Panc1 (cell line): ENCODE measurements around the gene SENP1. TPM values are rescaled to one million over a fixed set of nuclear protein-coding genes. Genes with fewer than 3 reads are reported as not detected.

ENCODE experiments used
- ATAC-seq: fragments of 200-7000 bp; cut with Tn5 transposase; 2 replicates; pipeline ENCODE4 v1.9.1; 2020; ENCODE audit warnings: mild to moderate bottlenecking, moderate library complexity
- BruUV-seq: library from RNA; stranded (reverse); fragments of 400-500 nt; replicated peaks from 2 replicates; lab custom pipeline; 2021; lab: Mats Ljungman, UMichigan
- CTCF ChIA-PET: fragments of 300-600 bp; sonication (Branson Sonifier 250); formaldehyde crosslinking; loops from one replicate; lab custom pipeline; 2022; ENCODE audit warnings: antibody characterized with exemption; lab: Charles Lee
- POLR2A ChIA-PET: fragments of 300-600 bp; sonication (Branson Sonifier 250); formaldehyde crosslinking; loops from one replicate; lab custom pipeline; 2022; ENCODE audit warnings: antibody characterized with exemption; lab: Charles Lee
- DNase-seq: peaks from one replicate; pipeline ENCODE4 v3.0.0-alpha.2; 2010; ENCODE audit warnings: low read depth, low spot score
- H3K27ac ChIP-seq: 2 replicates; pipeline ENCODE4 v1.5.1; 2011; ENCODE audit warnings: mild to moderate bottlenecking, low read length, inconsistent platforms
- H3K27me3 ChIP-seq: fragments of 200-500 bp; sonication (Bioruptor generic); 2 replicates; pipeline ENCODE4 v1.6.0; 2014; ENCODE audit warnings: low read length, inconsistent platforms; ENCODE audit not compliant: control insufficient read depth, insufficient read depth
- H3K36me3 ChIP-seq: fragments of 200-500 bp; sonication (Bioruptor generic); 2 replicates; pipeline ENCODE4 v1.5.1; 2014; ENCODE audit warnings: inconsistent platforms, mild to moderate bottlenecking, low read length, moderate library complexity; ENCODE audit not compliant: control insufficient read depth, insufficient read depth
- H3K4me1 ChIP-seq: 2 replicates; pipeline ENCODE4 v1.5.1; 2011; ENCODE audit warnings: inconsistent platforms, mild to moderate bottlenecking, low read length, moderate library complexity; ENCODE audit not compliant: control insufficient read depth, insufficient read depth
- H3K4me3 ChIP-seq, 2 experiments: 2 replicates each; pipeline ENCODE4 v1.5.1; 2011 to 2012; ENCODE audit warnings: low read depth in 2 of 2, low read length in 2 of 2, mild to moderate bottlenecking in 2 of 2, inconsistent platforms in 1 of 2, moderate library complexity in 1 of 2
- H3K9me3 ChIP-seq: fragments of 200-500 bp; sonication (Bioruptor generic); 2 replicates; pipeline ENCODE4 v1.5.1; 2014; ENCODE audit warnings: low read depth, mild to moderate bottlenecking, inconsistent platforms, low read length, moderate library complexity; ENCODE audit not compliant: control insufficient read depth, insufficient read depth
- POLR2AphosphoS5 ChIP-seq: IDR thresholded peaks from 2 replicates; pipeline ENCODE4 v1.6.1; 2012; ENCODE audit warnings: mild to moderate bottlenecking, low read depth, low read length, moderate library complexity
- REST ChIP-seq, 2 experiments: IDR thresholded peaks; 2 replicates each; pipeline ENCODE4 v1.6.1; 2011 to 2012; ENCODE audit warnings: low read depth in 2 of 2, control low read depth in 1 of 2, low read length in 1 of 2, mild to moderate bottlenecking in 1 of 2, moderate library complexity in 1 of 2; ENCODE audit not compliant: insufficient read depth in 1 of 2
- SIN3A ChIP-seq: IDR thresholded peaks from 2 replicates; pipeline ENCODE4 v1.6.1; 2012; ENCODE audit warnings: low read depth, mild to moderate bottlenecking, low read length, moderate library complexity, borderline replicate concordance; ENCODE audit not compliant: insufficient read depth
- TCF7L2 ChIP-seq: IDR thresholded peaks from 2 replicates; pipeline ENCODE4 v1.6.1; 2011; ENCODE audit warnings: mild to moderate bottlenecking, low read depth, low read length, inconsistent platforms
- in situ Hi-C: cut with HindIII; loops from 2 replicates; pipeline ENCODE4 v1.10.0; 2016; ENCODE audit warnings: low sequenced_read_pairs, low pct_unique_long_range_greater_than_20kb
- intact Hi-C: fragments of 100-400 bp; cut with micrococcal nuclease; formaldehyde crosslinking; loops from one replicate; pipeline ENCODE4 v1.10.0; 2022; ENCODE audit not compliant: unreplicated experiment
- total RNA-seq: library from RNA; stranded (reverse); gene quantifications from one replicate; pipeline ENCODE4 v1.2.1, GENCODE V29; 2021; ENCODE audit not compliant: unreplicated experiment
- TF ChIP-seq, protein P1 (sequence below): fragments of 450-650 bp; IDR thresholded peaks from 2 replicates; pipeline ENCODE4 v1.5.1; 2017; ENCODE audit warnings: mild to moderate bottlenecking

Gene SENP1
- total RNA-seq, 1 experiment from 2014 or later: 35.2 TPM

GRCh38 chr12:48002773-48003218 is 103.1 kb downstream of the SENP1 start:
- TF ChIP-seq REST (IDR thresholded peaks at IDR 0.05; ENCODE audit: insufficient read depth in 1 of 2, low read depth in 2 of 2, low read length in 1 of 2) (no peak), SIN3A (no peak), POLR2AphosphoS5 (no peak), TCF7L2 (no peak)
- TF ChIP-seq, protein P1, sequence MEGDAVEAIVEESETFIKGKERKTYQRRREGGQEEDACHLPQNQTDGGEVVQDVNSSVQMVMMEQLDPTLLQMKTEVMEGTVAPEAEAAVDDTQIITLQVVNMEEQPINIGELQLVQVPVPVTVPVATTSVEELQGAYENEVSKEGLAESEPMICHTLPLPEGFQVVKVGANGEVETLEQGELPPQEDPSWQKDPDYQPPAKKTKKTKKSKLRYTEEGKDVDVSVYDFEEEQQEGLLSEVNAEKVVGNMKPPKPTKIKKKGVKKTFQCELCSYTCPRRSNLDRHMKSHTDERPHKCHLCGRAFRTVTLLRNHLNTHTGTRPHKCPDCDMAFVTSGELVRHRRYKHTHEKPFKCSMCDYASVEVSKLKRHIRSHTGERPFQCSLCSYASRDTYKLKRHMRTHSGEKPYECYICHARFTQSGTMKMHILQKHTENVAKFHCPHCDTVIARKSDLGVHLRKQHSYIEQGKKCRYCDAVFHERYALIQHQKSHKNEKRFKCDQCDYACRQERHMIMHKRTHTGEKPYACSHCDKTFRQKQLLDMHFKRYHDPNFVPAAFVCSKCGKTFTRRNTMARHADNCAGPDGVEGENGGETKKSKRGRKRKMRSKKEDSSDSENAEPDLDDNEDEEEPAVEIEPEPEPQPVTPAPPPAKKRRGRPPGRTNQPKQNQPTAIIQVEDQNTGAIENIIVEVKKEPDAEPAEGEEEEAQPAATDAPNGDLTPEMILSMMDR: no peak
- Histone ChIP-seq H3K9me3 (no peaks in the 10 kb centered on the region), H3K27me3 (peaks cover 45% of the 10 kb centered on the region), H3K27ac (no peak overlapping the region), H3K4me3 (peak overlapping the region in 1 of 2 experiments; percentile 78; a peak in 2 of 4 replicates), H3K36me3 (no peaks in the 10 kb centered on the region), H3K4me1 (peaks cover 22% of the 10 kb centered on the region)
- intact Hi-C loops: no loop called here
- in situ Hi-C loops: no loop called here
- POLR2A ChIA-PET: no interaction called here
- no TSS peak for BruUV-seq
- no peak for ATAC-seq
- DNase-seq: no peak
- CTCF ChIA-PET: no interaction called here

DNA sequence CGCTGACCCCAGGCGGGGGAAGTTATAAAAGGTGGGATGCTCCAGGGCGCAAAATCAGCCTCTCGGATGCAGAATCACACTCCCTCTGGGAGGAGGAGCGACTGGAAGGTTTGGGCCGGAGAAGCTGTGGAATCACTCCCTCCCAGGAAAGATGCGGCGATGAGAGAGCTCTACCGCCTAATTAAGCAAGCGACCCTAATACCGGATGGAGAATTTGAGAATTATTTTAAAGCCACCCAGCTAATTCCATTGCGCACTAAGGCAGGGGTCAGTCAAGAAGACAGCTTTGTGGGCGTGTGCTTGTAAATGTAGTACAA is 103.5 kb downstream of the SENP1 start:
- ChIA-PET POLR2A (interaction anchor here (0.6 kb wide), 2 partner anchors 12 to 197 kb away, joined by 6 to 8 read pairs; no protein-coding TSS in a partner anchor), CTCF (interaction anchor here (0.6 kb wide), 1 partner anchor 11 kb away, joined by 7 read pairs; no protein-coding TSS in a partner anchor)
- H3K4me3 ChIP-seq: peak overlapping the region; percentile 54 to 78
- BruUV-seq: no TSS peak
- no peaks in the 10 kb centered on the region for H3K9me3 ChIP-seq
- intact Hi-C loops (no loop called here), in situ Hi-C loops (no loop called here)
- H3K27me3 ChIP-seq: peaks cover 45% of the 10 kb centered on the region
- TF ChIP-seq, protein P1: no peak
- no peak for TF ChIP-seq TCF7L2
- TF ChIP-seq REST (IDR thresholded peaks at IDR 0.05; ENCODE audit: insufficient read depth in 1 of 2, low read depth in 2 of 2, low read length in 1 of 2): no peak
- TF ChIP-seq POLR2AphosphoS5: no peak
- no peak for TF ChIP-seq SIN3A
- DNase-seq: no peak
- H3K4me1 ChIP-seq: peaks cover 22% of the 10 kb centered on the region
- no peak overlapping the region for H3K27ac ChIP-seq
- ATAC-seq: no peak
- H3K36me3 ChIP-seq: no peaks in the 10 kb centered on the region
